CD8-positive, alpha-beta memory T cell (primary cell): ENCODE data around the gene PLN. TPM values are rescaled to one million over a fixed set of nuclear protein-coding genes. Genes with fewer than 3 reads are reported as not detected.
A peak's percentile ranks its signal among the peaks of the same experiment; 100 is the strongest.

ENCODE experiments used
- CTCF ChIA-PET: fragments of 350-600 bp; sonication (Branson Sonifier 250); formaldehyde crosslinking; loops from one replicate; lab custom pipeline; 2021; ENCODE audit warnings: antibody characterized with exemption; lab: Charles Lee
- POLR2A ChIA-PET: fragments of 350-600 bp; sonication (Branson Sonifier 250); formaldehyde crosslinking; loops from one replicate; lab custom pipeline; 2021; ENCODE audit warnings: antibody characterized with exemption; lab: Charles Lee
- DNase-seq, 5 donors: peaks; one replicate each; pipeline versions ENCODE4 v3.0.0 to v3.0.0-alpha.2; 2020 to 2022; ENCODE audit warnings: mixed read lengths in 1 of 5
- H3K27ac ChIP-seq: one replicate; pipeline ENCODE4 v1.7.0; 2013; ENCODE audit warnings: low read depth, mild to moderate bottlenecking, low read length, moderate library complexity
- H3K27me3 ChIP-seq: 2 replicates; pipeline ENCODE4 v1.7.0; 2013; ENCODE audit warnings: low read length, mild to moderate bottlenecking; ENCODE audit not compliant: insufficient read depth, poor library complexity, severe bottlenecking
- H3K36me3 ChIP-seq: 2 replicates; pipeline ENCODE4 v1.7.0; 2013; ENCODE audit warnings: mild to moderate bottlenecking, low read length, moderate library complexity; ENCODE audit not compliant: insufficient read depth
- H3K4me1 ChIP-seq: 2 replicates; pipeline ENCODE4 v1.7.0; 2013; ENCODE audit warnings: mild to moderate bottlenecking, low read length, moderate library complexity; ENCODE audit not compliant: insufficient read depth
- H3K4me3 ChIP-seq: 2 replicates; pipeline ENCODE4 v1.7.0; 2013; ENCODE audit warnings: mild to moderate bottlenecking, low read length
- H3K9me3 ChIP-seq: 2 replicates; pipeline ENCODE4 v1.7.0; 2013; ENCODE audit warnings: mild to moderate bottlenecking, low read length
- H3K27ac Mint-ChIP-seq, 8 donors: one replicate each; pipeline ENCODE4 v1.8.0; 2020 to 2021; ENCODE audit warnings: mixed read lengths in 8 of 8, mild to moderate bottlenecking in 6 of 8, inconsistent platforms in 3 of 8, moderate library complexity in 3 of 8
- H3K27me3 Mint-ChIP-seq, 2 donors: one replicate each; pipeline ENCODE4 v1.8.0; 2020 to 2021; ENCODE audit warnings: mixed read lengths in 2 of 2, mild to moderate bottlenecking in 1 of 2, moderate library complexity in 1 of 2
- H3K36me3 Mint-ChIP-seq, 3 donors: one replicate each; pipeline ENCODE4 v1.8.0; 2020 to 2021; ENCODE audit warnings: mixed read lengths in 3 of 3, inconsistent platforms in 1 of 3, mild to moderate bottlenecking in 1 of 3
- H3K4me1 Mint-ChIP-seq, 3 donors: one replicate each; pipeline ENCODE4 v1.8.0; 2020 to 2021; ENCODE audit warnings: mixed read lengths in 3 of 3, inconsistent platforms in 1 of 3, mild to moderate bottlenecking in 1 of 3
- H3K4me3 Mint-ChIP-seq, 7 donors: one replicate each; pipeline ENCODE4 v1.8.0; 2020 to 2021; ENCODE audit warnings: mixed read lengths in 7 of 7, mild to moderate bottlenecking in 6 of 7, moderate library complexity in 4 of 7, inconsistent platforms in 2 of 7
- H3K9me3 Mint-ChIP-seq, 5 donors: one replicate each; pipeline ENCODE4 v1.8.0; 2020 to 2022; ENCODE audit warnings: mixed read lengths in 5 of 5, mild to moderate bottlenecking in 3 of 5, moderate library complexity in 2 of 5, inconsistent platforms in 1 of 5
- polyA plus RNA-seq: library from polyadenylated mRNA; unstranded; fragments of 300-500 nt; fragmentation: Illumina TruSeq; gene quantifications from one replicate; pipeline ENCODE4 v1.2.3, GENCODE V29; 2021
- total RNA-seq, 2 experiments: library from RNA; stranded (reverse); gene quantifications; one replicate each; pipeline ENCODE4 v1.2.3, GENCODE V29; 2021

Gene PLN
- total and polyA plus RNA-seq, 3 experiments from 2014 or later, result 0.49 TPM; not detected in 2

DNA sequence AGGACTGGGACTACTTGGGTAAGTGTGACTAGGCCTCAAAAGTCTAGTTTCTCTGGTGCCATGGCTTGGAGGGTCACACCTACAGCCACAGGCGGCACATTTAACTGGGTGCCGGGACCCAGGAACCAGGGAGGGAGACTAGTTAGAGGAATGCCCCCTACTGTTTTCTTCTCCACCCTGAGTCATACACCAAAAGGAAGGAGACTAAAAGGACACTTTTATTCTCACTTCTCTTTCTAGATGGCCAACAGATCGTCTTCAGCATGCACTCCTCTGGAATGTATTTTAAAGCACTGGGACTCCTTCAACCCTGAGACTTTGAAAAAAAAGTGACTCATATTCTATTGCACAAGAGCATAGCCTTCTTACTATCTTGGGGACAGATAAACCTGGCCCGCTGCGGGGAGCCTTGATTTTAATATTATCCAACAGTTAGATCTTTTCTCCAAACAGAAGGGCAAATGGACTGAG lies 33.4 kb downstream of the PLN start:
- no peak overlapping the region for H3K4me3 Mint-ChIP-seq

DNA sequence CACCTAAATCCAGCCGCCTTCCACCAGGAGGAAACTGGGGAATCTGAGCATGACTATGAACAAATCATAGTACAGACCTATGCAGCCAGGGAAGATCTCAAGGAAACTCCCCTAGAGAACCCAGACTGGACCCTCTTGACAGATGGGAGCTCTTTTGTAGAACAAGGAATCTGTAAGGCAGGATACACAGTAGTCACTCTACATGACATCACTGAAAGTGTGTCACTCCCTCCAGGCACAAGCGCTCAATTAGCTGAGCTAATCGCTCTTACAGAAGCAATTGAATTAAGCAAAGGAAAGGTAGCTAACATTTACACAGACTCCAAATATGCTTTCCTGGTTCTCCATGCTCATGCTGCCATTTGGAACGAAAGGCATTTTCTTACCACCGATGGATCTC lies 36.8 kb downstream of the PLN start:
- no peaks in the 10 kb centered on the region for H3K36me3 ChIP-seq
- Mint-ChIP-seq H3K4me1 (peaks cover 31 to 66% (median 44%) of the 10 kb centered on the region in 3 donors), H3K4me3 (no peak overlapping the region), H3K36me3 (peaks cover 9 to 37% (median 15%) of the 10 kb centered on the region in 3 donors), H3K27ac (peak overlapping the region in 7 of 8 donors; percentile 20 to 63 (median 43)), H3K27me3 (peaks cover 0 to 2% of the 10 kb centered on the region in 2 donors), H3K9me3 (peaks cover 0 to 13% (median 7%) of the 10 kb centered on the region in 5 donors)
- no peak for DNase-seq
- no peaks in the 10 kb centered on the region for H3K9me3 ChIP-seq
- H3K4me1 ChIP-seq, result no peaks in the 10 kb centered on the region
- ChIA-PET CTCF (no interaction called here), POLR2A (no interaction called here)
- H3K27ac ChIP-seq, result no peak overlapping the region
- H3K4me3 ChIP-seq, result no peak overlapping the region
- no peaks in the 10 kb centered on the region for H3K27me3 ChIP-seq

More for the DNA sequence above, 33.4 kb downstream of the PLN start:
- H3K4me1 ChIP-seq, result no peaks in the 10 kb centered on the region
- H3K4me3 ChIP-seq, result no peak overlapping the region
- peaks cover 13 to 41% (median 31%) of the 10 kb centered on the region in 5 donors for H3K9me3 Mint-ChIP-seq
- H3K27me3 Mint-ChIP-seq, result peaks cover 0 to 3% of the 10 kb centered on the region in 2 donors
- ChIA-PET POLR2A (no interaction called here), CTCF (interaction anchor here (1.6 kb wide), 1 partner anchor 219 kb away, joined by 6 read pairs; no protein-coding TSS in a partner anchor)
- H3K27ac ChIP-seq, result no peak overlapping the region
- no peaks in the 10 kb centered on the region for H3K27me3 ChIP-seq
- peaks cover 13 to 32% (median 14%) of the 10 kb centered on the region in 3 donors for H3K4me1 Mint-ChIP-seq
- no peaks in the 10 kb centered on the region for H3K36me3 ChIP-seq
- H3K36me3 Mint-ChIP-seq, result peaks cover 25 to 53% (median 38%) of the 10 kb centered on the region in 3 donors
- DNase-seq, result no peak
- H3K9me3 ChIP-seq, result peaks cover 8% of the 10 kb centered on the region
- peak overlapping the region in 4 of 8 donors; percentile 22 to 59 (median 46) for H3K27ac Mint-ChIP-seq

DNA sequence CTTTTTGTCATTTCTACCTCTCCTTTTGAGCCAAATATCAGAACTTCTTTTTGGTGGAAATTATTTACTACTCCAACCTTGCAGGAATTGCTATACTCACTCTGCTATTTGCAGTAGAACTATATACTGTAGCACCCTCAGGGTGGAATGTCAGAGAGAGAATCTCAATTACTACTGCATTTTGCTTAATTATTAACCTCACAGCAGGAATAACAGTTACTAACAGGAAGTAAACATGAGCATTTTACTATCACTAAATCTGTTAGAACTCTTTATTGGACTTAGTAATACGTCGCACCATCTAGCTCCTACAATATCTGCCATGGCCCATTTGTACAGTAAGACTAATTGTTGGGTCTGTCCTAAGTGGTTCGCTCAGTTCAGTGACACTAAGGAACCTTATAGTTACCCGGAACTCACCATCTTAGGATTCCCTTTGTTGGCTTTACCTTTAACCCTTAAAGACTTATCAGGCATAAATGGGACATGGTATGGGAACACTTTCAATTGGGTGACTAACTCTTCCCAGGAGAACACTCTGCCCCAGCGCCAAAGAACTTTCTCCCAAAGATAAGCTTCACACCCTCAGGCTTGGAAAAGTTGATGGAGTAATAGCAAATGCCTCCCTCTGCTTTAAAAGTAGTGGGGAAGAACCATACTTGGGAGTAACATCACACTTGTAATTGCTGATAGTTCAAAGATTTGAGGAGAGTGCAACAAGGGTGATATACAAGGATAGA lies 38.8 kb downstream of the PLN start:
- ChIA-PET CTCF (no interaction called here), POLR2A (no interaction called here)
- DNase-seq, result no peak
- peak overlapping the region in 6 of 8 donors; percentile 11 to 64 (median 44) for H3K27ac Mint-ChIP-seq
- Histone ChIP-seq H3K27me3 (no peaks in the 10 kb centered on the region), H3K9me3 (no peaks in the 10 kb centered on the region), H3K36me3 (no peaks in the 10 kb centered on the region), H3K4me1 (no peaks in the 10 kb centered on the region), H3K4me3 (no peak overlapping the region), H3K27ac (no peak overlapping the region)
- no peak overlapping the region for H3K4me3 Mint-ChIP-seq
- peaks cover 0 to 37% (median 12%) of the 10 kb centered on the region in 3 donors for H3K36me3 Mint-ChIP-seq
- peaks cover 0 to 2% of the 10 kb centered on the region in 2 donors for H3K27me3 Mint-ChIP-seq
- H3K9me3 Mint-ChIP-seq, result peaks cover 0 to 3% (median 0%) of the 10 kb centered on the region in 5 donors
- peaks cover 40 to 71% (median 52%) of the 10 kb centered on the region in 3 donors for H3K4me1 Mint-ChIP-seq

DNA sequence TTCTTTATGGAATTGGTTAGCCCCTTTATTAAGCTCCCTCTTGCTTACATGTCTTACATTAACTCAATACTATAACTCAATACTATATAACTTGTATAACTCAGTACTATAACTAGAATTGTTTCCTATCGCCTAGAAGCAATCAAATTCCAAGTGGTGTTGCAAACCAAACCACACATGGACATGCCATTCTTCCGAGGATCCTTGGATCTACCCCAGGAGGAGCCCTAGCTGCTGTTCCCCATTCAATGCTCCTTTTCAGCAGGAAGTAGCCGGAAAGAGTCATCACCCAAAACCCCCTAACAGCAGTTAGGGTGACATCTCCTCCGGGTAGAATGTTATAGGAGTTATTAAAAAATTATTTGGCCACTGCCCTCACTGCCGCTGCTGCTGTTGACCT lies 40.5 kb downstream of the PLN start:
- Histone ChIP-seq H3K36me3 (no peaks in the 10 kb centered on the region), H3K27me3 (no peaks in the 10 kb centered on the region), H3K4me3 (no peak overlapping the region), H3K27ac (no peak overlapping the region), H3K4me1 (no peaks in the 10 kb centered on the region), H3K9me3 (no peaks in the 10 kb centered on the region)
- Mint-ChIP-seq H3K9me3 (no peaks in the 10 kb centered on the region), H3K36me3 (peaks cover 0 to 32% (median 7%) of the 10 kb centered on the region in 3 donors), H3K27ac (peak overlapping the region in 3 of 8 donors; percentile 8 to 62 (median 19)), H3K4me3 (no peak overlapping the region), H3K4me1 (peaks cover 50 to 79% (median 65%) of the 10 kb centered on the region in 3 donors), H3K27me3 (no peaks in the 10 kb centered on the region)
- ChIA-PET CTCF (no interaction called here), POLR2A (no interaction called here)
- DNase-seq, result no peak

DNA sequence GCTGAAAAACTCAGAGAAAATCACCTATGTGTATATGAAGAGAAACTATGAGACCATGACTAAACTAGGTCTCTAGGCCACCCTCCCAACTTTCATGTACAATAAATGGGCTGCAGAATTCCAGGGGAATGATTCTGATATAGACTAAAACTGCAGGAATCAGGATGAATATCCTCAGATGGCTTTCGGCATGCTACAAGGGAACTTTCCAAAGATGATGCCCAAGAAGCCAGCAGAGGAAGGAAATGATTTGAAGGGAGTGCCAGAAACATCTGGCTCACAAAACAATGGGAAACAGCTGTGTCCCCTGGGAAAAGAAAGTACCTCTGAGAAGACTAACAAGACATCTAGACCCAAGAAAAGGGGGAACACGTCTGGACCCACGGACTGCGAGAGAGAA lies 41.1 kb downstream of the PLN start:
- no peak for DNase-seq
- Mint-ChIP-seq H3K36me3 (peaks cover 0 to 37% (median 7%) of the 10 kb centered on the region in 3 donors), H3K27me3 (no peaks in the 10 kb centered on the region), H3K9me3 (no peaks in the 10 kb centered on the region), H3K4me3 (no peak overlapping the region), H3K27ac (peak overlapping the region in 3 of 8 donors; percentile 10 to 55 (median 46)), H3K4me1 (peaks cover 55 to 79% (median 71%) of the 10 kb centered on the region in 3 donors)
- Histone ChIP-seq H3K36me3 (no peaks in the 10 kb centered on the region), H3K27ac (no peak overlapping the region), H3K4me1 (no peaks in the 10 kb centered on the region), H3K4me3 (no peak overlapping the region), H3K9me3 (no peaks in the 10 kb centered on the region), H3K27me3 (no peaks in the 10 kb centered on the region)
- CTCF ChIA-PET, result no interaction called here
- POLR2A ChIA-PET, result no interaction called here

DNA sequence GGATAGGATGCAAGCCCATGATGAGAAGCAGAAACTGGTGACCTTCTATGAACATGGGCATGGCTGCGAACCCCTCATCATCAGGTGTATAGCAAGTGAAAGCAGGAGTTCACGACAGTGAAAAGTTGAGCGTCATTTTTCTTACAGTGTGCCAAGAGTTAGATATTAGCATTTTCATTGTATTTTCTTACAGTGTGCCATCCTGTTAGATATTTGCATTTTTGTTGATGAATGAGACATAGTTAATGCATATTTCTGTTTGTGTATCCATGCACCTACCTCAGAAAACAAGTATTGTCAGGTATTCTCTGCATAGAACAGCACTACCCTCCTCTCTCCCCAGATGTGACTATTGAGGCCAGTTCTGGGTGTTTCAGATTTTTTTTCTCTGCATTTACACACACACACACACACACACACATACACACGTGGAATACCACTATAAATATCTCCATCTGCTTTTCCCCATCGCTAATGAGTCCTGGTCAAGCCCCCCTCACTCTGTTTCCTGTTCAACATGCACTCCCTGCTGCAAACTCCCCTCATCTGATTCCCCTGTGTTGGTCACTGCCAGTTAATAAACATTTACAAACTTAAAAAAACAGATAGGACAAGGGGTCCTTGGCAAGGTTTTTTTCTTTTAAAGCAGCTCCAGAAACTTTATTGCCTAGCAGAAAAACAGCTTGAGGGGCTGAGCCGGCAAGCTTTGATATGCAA lies 41.7 kb downstream of the PLN start:
- H3K9me3 ChIP-seq, result no peaks in the 10 kb centered on the region
- Mint-ChIP-seq H3K4me1 (peaks cover 55 to 79% (median 72%) of the 10 kb centered on the region in 3 donors), H3K27ac (peak overlapping the region in 2 of 8 donors; percentile 6 to 72), H3K4me3 (no peak overlapping the region), H3K9me3 (no peaks in the 10 kb centered on the region), H3K27me3 (no peaks in the 10 kb centered on the region), H3K36me3 (peaks cover 0 to 36% (median 7%) of the 10 kb centered on the region in 3 donors)
- no peaks in the 10 kb centered on the region for H3K4me1 ChIP-seq
- ChIA-PET CTCF (no interaction called here), POLR2A (no interaction called here)
- no peak for DNase-seq
- no peaks in the 10 kb centered on the region for H3K27me3 ChIP-seq
- H3K27ac ChIP-seq, result no peak overlapping the region
- H3K4me3 ChIP-seq, result no peak overlapping the region
- H3K36me3 ChIP-seq, result no peaks in the 10 kb centered on the region

DNA sequence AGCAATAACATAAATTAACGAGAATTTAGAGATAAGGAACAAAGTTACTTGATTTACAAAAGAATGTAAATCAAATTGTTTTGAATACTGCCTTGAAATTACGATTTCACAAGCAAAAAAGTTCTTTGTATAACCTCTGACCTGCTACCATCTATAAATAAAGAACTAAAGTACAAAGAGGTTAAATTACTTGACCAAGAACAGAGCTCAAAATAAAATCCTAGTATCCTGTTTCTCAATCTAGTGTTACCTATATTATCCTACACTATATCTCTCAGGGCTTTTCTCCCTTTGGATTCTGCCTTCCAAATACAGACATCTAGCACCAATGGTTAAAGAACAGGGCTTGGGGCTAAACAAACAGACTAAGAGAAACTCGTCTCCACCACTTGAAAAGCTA lies 43.8 kb downstream of the PLN start:
- Histone ChIP-seq H3K9me3 (no peaks in the 10 kb centered on the region), H3K4me1 (no peaks in the 10 kb centered on the region), H3K27ac (no peak overlapping the region), H3K4me3 (no peak overlapping the region), H3K36me3 (no peaks in the 10 kb centered on the region), H3K27me3 (no peaks in the 10 kb centered on the region)
- ChIA-PET CTCF (interaction anchor here (0.7 kb wide), 1 partner anchor 26 kb away, joined by 4 read pairs; no protein-coding TSS in a partner anchor), POLR2A (interaction anchor here (0.5 kb wide), 1 partner anchor 34 kb away, joined by 3 read pairs; no protein-coding TSS in a partner anchor)
- H3K9me3 Mint-ChIP-seq, result peaks cover 0 to 1% (median 0%) of the 10 kb centered on the region in 5 donors
- H3K27me3 Mint-ChIP-seq, result no peaks in the 10 kb centered on the region
- H3K27ac Mint-ChIP-seq, result peak overlapping the region in 1 of 8 donors; percentile 10
- DNase-seq, result no peak
- H3K36me3 Mint-ChIP-seq, result peaks cover 0 to 32% (median 8%) of the 10 kb centered on the region in 3 donors
- peaks cover 53 to 77% (median 70%) of the 10 kb centered on the region in 3 donors for H3K4me1 Mint-ChIP-seq
- H3K4me3 Mint-ChIP-seq, result no peak overlapping the region
